Endothelial cell of umbilical vein (primary cell): Measurements from ENCODE around the gene PHB1. TPM values are rescaled to one million over a fixed set of nuclear protein-coding genes. Genes with fewer than 3 reads are reported as not detected.

Source experiments
- BruUV-seq: library from RNA; stranded (reverse); fragments of 400-500 nt; replicated peaks from 2 replicates; lab custom pipeline; 2021; lab: Mats Ljungman, UMichigan
- CTCF ChIA-PET: fragments of 300-600, 350-600 bp; sonication (Branson Sonifier 250); formaldehyde crosslinking; loops from one replicate; lab custom pipeline; 2021; ENCODE audit warnings: antibody characterized with exemption, inconsistent platforms; lab: Charles Lee
- POLR2A ChIA-PET: fragments of 300-600, 350-600 bp; sonication (Branson Sonifier 250); formaldehyde crosslinking; loops from one replicate; lab custom pipeline; 2021; ENCODE audit warnings: antibody characterized with exemption, inconsistent platforms; lab: Charles Lee
- DNase-seq: peaks from one replicate; pipeline ENCODE4 v3.0.0-alpha.2; 2011; ENCODE audit warnings: low read depth, low spot score
- FAIRE-seq: peaks from 2 replicates; lab custom pipeline; 2011; peaks lifted over from hg19 to GRCh38; lab: Jason Lieb, UNC
- H2AFZ ChIP-seq: 2 replicates; pipeline ENCODE4 v1.6.0; 2012; ENCODE audit warnings: low read depth, low read length, control low read depth, inconsistent platforms
- H3K27ac ChIP-seq: 2 replicates; pipeline ENCODE4 v1.5.1; 2011; ENCODE audit warnings: low read depth, mild to moderate bottlenecking, control low read depth, low read length, moderate library complexity; ENCODE audit not compliant: insufficient read depth
- H3K27me3 ChIP-seq, 2 experiments: 2 replicates each; pipeline versions ENCODE4 v1.6.0 to v1.6.1; 2011; ENCODE audit warnings: low read length in 2 of 2, mixed read lengths in 1 of 2; ENCODE audit not compliant: control insufficient read depth in 2 of 2, insufficient read depth in 2 of 2
- H3K36me3 ChIP-seq, 2 experiments: 2 replicates in 1 of 2; 3 replicates in 1 of 2; pipeline ENCODE4 v1.5.1; 2011; ENCODE audit warnings: low read length in 2 of 2, mild to moderate bottlenecking in 1 of 2, moderate library complexity in 1 of 2; ENCODE audit not compliant: control insufficient read depth in 2 of 2, insufficient read depth in 2 of 2; ENCODE audit errors: extremely low read depth in 1 of 2
- H3K4me1 ChIP-seq: 3 replicates; pipeline ENCODE4 v1.5.1; 2011; ENCODE audit warnings: mild to moderate bottlenecking, low read length; ENCODE audit not compliant: control insufficient read depth, insufficient read depth; ENCODE audit errors: extremely low read depth
- H3K4me2 ChIP-seq: 2 replicates; pipeline ENCODE4 v1.6.1; 2011; ENCODE audit warnings: low read length, control low read depth, mixed read lengths; ENCODE audit not compliant: insufficient read depth
- H3K4me3 ChIP-seq, 3 experiments: fragments of 200-600 bp in 1 of 3; sonication (generic), shearing (Covaris generic) in 1 of 3; replicated peaks in 1 of 3; 2 replicates each; pipeline ENCODE4 v1.5.1; 2011 to 2016; ENCODE audit warnings: control low read depth in 3 of 3, low read length in 3 of 3, mild to moderate bottlenecking in 2 of 3, inconsistent platforms in 1 of 3, low read depth in 1 of 3, moderate library complexity in 1 of 3; ENCODE audit not compliant: insufficient read depth in 1 of 3
- H3K79me2 ChIP-seq: 2 replicates; pipeline ENCODE4 v1.6.0; 2012; ENCODE audit warnings: low read length, inconsistent platforms; ENCODE audit not compliant: control insufficient read depth, insufficient read depth
- H3K9ac ChIP-seq: replicated peaks from 2 replicates; pipeline ENCODE3; 2011; ENCODE audit warnings: low read length, control low read depth; ENCODE audit not compliant: insufficient read depth; ENCODE audit errors: extremely low read depth
- H3K9me1 ChIP-seq: replicated peaks from 3 replicates; pipeline ENCODE4 v1.6.0; 2011; ENCODE audit warnings: mild to moderate bottlenecking, low read length; ENCODE audit not compliant: control insufficient read depth, insufficient read depth; ENCODE audit errors: extremely low read depth
- H3K9me3 ChIP-seq: replicated peaks from 2 replicates; pipeline ENCODE4 v1.5.1; 2012; ENCODE audit warnings: low read length, inconsistent platforms; ENCODE audit not compliant: control insufficient read depth, insufficient read depth
- H4K20me1 ChIP-seq: replicated peaks from 2 replicates; pipeline ENCODE3; 2011; ENCODE audit warnings: mild to moderate bottlenecking, low read length; ENCODE audit not compliant: control insufficient read depth, insufficient read depth; ENCODE audit errors: extremely low read depth
- CTCF ChIP-seq, 2 donors: IDR thresholded peaks; 1 replicate in 1 of 2; 2 replicates in 1 of 2; pipeline ENCODE4 v1.5.1; 2011; ENCODE audit warnings: low read length in 2 of 2, mild to moderate bottlenecking in 2 of 2, moderate library complexity in 2 of 2, control low read depth in 1 of 2, inconsistent platforms in 1 of 2, low read depth in 1 of 2; ENCODE audit not compliant: insufficient read depth in 1 of 2; ENCODE audit errors: extremely low read depth in 1 of 2
- EZH2 ChIP-seq: IDR thresholded peaks from 2 replicates; pipeline ENCODE4 v1.6.1; 2012; ENCODE audit warnings: borderline replicate concordance, low read depth, mild to moderate bottlenecking, moderate library complexity, low read length, inconsistent platforms; ENCODE audit not compliant: severe bottlenecking
- FOS ChIP-seq: IDR thresholded peaks from 2 replicates; pipeline ENCODE4 v1.6.1; 2011; ENCODE audit warnings: mild to moderate bottlenecking, low read length, moderate library complexity, borderline replicate concordance; ENCODE audit not compliant: insufficient read depth
- GATA2 ChIP-seq: IDR thresholded peaks from 2 replicates; pipeline ENCODE4 v1.7.0; 2011; ENCODE audit warnings: low read depth, mild to moderate bottlenecking, moderate library complexity, mixed read lengths, low read length; ENCODE audit not compliant: insufficient read length, insufficient read depth
- JUN ChIP-seq: IDR thresholded peaks from 2 replicates; pipeline ENCODE4 v1.6.1; 2011; ENCODE audit warnings: borderline replicate concordance, low read depth; ENCODE audit not compliant: insufficient read length, insufficient read depth
- MYC ChIP-seq: IDR thresholded peaks from one replicate; pipeline ENCODE4 v1.6.1; 2011; ENCODE audit warnings: mild to moderate bottlenecking, low read depth, low read length
- POLR2A ChIP-seq: IDR thresholded peaks from 2 replicates; pipeline ENCODE4 v1.6.1; 2012; ENCODE audit warnings: low read depth, mild to moderate bottlenecking, control low read depth, low read length
- POLR2AphosphoS5 ChIP-seq: IDR thresholded peaks from 2 replicates; pipeline ENCODE4 v1.6.1; 2012; ENCODE audit warnings: low read depth, mild to moderate bottlenecking, control low read depth, low read length, moderate library complexity; ENCODE audit not compliant: insufficient read depth
- dilution Hi-C: fragments of 300-500 bp; cut with MboI; formaldehyde crosslinking; loops from one replicate; pipeline ENCODE4 v1.15.0; 2019; ENCODE audit warnings: low sequenced_read_pairs; ENCODE audit not compliant: extremely low pct_ligation_motif_present
- intact Hi-C: fragments of 100-400 bp; cut with micrococcal nuclease; formaldehyde crosslinking; loops from one replicate; pipeline ENCODE4 v1.10.0; 2022
- polyA plus RNA-seq, 4 experiments: library from polyadenylated mRNA; depleted of rRNA in 3 of 4; stranded (reverse) in 3 of 4; unstranded in 1 of 4; fragments of >200 nt; gene quantifications; 2 replicates each; pipeline versions ENCODE4 v1.2.1 to v1.2.3, GENCODE V29; 2011 to 2012; ENCODE audit warnings: missing spikeins in 1 of 4
- total RNA-seq: library from RNA; stranded (reverse); gene quantifications from 2 replicates; pipeline ENCODE4 v1.2.3, GENCODE V29; 2021
- TF ChIP-seq, protein P1 (sequence below): IDR thresholded peaks from 2 replicates; pipeline ENCODE4 v1.6.1; 2011; ENCODE audit not compliant: insufficient read depth, insufficient read length

PHB1 gene
- total and polyA plus RNA-seq, 2 donors (not counting 3 experiments of a cell fraction or from before 2014, with no cell fraction given), result 222 to 287 TPM

DNA sequence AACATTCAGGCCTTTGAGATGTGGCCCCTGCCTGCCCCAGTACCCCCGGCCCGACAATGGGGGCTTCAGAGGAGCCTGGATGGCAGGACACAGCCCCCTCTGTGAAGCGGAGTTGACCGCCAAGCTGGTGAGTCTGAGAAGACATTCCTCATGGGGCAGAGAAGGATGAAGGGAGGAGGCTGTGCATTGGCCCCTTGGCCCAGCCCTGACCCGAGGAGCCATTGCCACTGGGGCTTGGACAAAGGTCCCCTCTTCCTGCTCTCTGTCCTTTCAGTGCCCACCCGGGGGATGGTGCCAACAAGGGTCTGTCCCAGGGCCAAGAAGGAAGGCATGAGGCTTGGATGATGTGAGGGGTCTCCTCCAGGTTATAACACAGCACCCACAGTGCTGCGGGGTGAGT is 30.9 kb upstream of the PHB1 start:
- no peak overlapping the region for H2AFZ ChIP-seq
- H3K4me1 ChIP-seq, result no peaks in the 10 kb centered on the region
- H4K20me1 ChIP-seq, result no peaks in the 10 kb centered on the region
- no peaks in the 10 kb centered on the region for H3K9me1 ChIP-seq
- no peaks in the 10 kb centered on the region for H3K9me3 ChIP-seq
- ChIA-PET POLR2A (no interaction called here), CTCF (interaction anchor here (1.8 kb wide), 1 partner anchor 10 kb away, joined by 11 read pairs; no protein-coding TSS in a partner anchor)
- intact Hi-C loops, result no loop called here
- H3K4me2 ChIP-seq, result no peak overlapping the region
- no peak overlapping the region for H3K4me3 ChIP-seq
- DNase-seq (no peak), FAIRE-seq (no peak)
- H3K9ac ChIP-seq, result no peak overlapping the region
- no peaks in the 10 kb centered on the region for H3K79me2 ChIP-seq
- peaks cover 3 to 5% of the 10 kb centered on the region in 2 experiments for H3K27me3 ChIP-seq
- dilution Hi-C loops, result no loop called here
- H3K27ac ChIP-seq, result no peak overlapping the region
- H3K36me3 ChIP-seq, result no peaks in the 10 kb centered on the region
- no TSS peak for BruUV-seq
- TF ChIP-seq POLR2AphosphoS5, result no peak
- TF ChIP-seq, protein P1, sequence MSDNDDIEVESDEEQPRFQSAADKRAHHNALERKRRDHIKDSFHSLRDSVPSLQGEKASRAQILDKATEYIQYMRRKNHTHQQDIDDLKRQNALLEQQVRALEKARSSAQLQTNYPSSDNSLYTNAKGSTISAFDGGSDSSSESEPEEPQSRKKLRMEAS, result no peak
- TF ChIP-seq POLR2A, result no peak
- no peak for TF ChIP-seq JUN
- TF ChIP-seq MYC, result no peak
- TF ChIP-seq GATA2, result no peak
- no peak for TF ChIP-seq FOS
- no peak for TF ChIP-seq CTCF (IDR thresholded peaks at IDR 0.05; ENCODE audit: extremely low read depth in 1 of 2, insufficient read depth in 1 of 2, low read depth in 1 of 2, low read length in 2 of 2)
- TF ChIP-seq EZH2, result no peak
